ENCODE results near the gene HACL1. TPM values are rescaled to one million over a fixed set of nuclear protein-coding genes. Genes with fewer than 3 reads are reported as not detected.

HACL1 gene
- polyA plus RNA-seq, 1 of the 3 experiments (the other 2 are of a cell fraction) = 15.1 TPM

- TF ChIP-seq, protein P1, sequence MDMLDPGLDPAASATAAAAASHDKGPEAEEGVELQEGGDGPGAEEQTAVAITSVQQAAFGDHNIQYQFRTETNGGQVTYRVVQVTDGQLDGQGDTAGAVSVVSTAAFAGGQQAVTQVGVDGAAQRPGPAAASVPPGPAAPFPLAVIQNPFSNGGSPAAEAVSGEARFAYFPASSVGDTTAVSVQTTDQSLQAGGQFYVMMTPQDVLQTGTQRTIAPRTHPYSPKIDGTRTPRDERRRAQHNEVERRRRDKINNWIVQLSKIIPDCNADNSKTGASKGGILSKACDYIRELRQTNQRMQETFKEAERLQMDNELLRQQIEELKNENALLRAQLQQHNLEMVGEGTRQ (IDR thresholded peaks at IDR 0.05; ENCODE audit: borderline replicate concordance, low read depth, low read length) = no peak
- TF ChIP-seq FOSL2 (IDR thresholded peaks at IDR 0.05; ENCODE audit: borderline replicate concordance, low read depth) (peak; percentile 71; the same call in 1 of the 2 replicates), TEAD4 (IDR thresholded peaks at IDR 0.05; ENCODE audit: borderline replicate concordance, insufficient read depth) (peak; percentile 94), GATA2 (CRISPR knock-in tag; IDR thresholded peaks at IDR 0.05) (no peak), TCF12 (IDR thresholded peaks at IDR 0.05) (peak; percentile 92), CTCF (IDR thresholded peaks at IDR 0.05) (no peak), RXRA (IDR thresholded peaks at IDR 0.05; ENCODE audit: borderline replicate concordance, low read depth) (peak; percentile 84), SIN3A (IDR thresholded peaks at IDR 0.05; ENCODE audit: borderline replicate concordance, low read depth, low read length) (no peak)
- TF ChIP-seq, protein P2, sequence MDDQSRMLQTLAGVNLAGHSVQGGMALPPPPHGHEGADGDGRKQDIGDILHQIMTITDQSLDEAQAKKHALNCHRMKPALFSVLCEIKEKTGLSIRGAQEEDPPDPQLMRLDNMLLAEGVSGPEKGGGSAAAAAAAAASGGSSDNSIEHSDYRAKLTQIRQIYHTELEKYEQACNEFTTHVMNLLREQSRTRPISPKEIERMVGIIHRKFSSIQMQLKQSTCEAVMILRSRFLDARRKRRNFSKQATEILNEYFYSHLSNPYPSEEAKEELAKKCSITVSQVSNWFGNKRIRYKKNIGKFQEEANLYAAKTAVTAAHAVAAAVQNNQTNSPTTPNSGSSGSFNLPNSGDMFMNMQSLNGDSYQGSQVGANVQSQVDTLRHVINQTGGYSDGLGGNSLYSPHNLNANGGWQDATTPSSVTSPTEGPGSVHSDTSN (IDR thresholded peaks at IDR 0.05) = peak; percentile 90
- TF ChIP-seq, protein P3, sequence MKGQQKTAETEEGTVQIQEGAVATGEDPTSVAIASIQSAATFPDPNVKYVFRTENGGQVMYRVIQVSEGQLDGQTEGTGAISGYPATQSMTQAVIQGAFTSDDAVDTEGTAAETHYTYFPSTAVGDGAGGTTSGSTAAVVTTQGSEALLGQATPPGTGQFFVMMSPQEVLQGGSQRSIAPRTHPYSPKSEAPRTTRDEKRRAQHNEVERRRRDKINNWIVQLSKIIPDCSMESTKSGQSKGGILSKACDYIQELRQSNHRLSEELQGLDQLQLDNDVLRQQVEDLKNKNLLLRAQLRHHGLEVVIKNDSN (IDR thresholded peaks at IDR 0.05; ENCODE audit: borderline replicate concordance, low read depth) = no peak
Measured at GRCh38 chr3:15638891-15639262, 37.5 kb upstream of the HACL1 start (continued).

- H2AFZ ChIP-seq (ENCODE audit: low read depth) = no peak overlapping the region
- H3K27ac ChIP-seq (ENCODE audit: low read depth in 2 of 2, low read length in 1 of 2) = peak overlapping the region; percentile 64 to 99; a peak in 3 of 4 replicates
- no peaks in the 10 kb centered on the region for H3K9me2 ChIP-seq
- WGBS (ENCODE audit: low lambda C conversion rate) = 85% methylated on average over 6 of the region's 6 CpGs
- DNase-seq = no peak
- peaks cover 35 to 36% of the 10 kb centered on the region in 2 experiments for H3K4me1 ChIP-seq (ENCODE audit: control insufficient read depth in 1 of 2, insufficient read depth in 2 of 2, low read depth in 1 of 2, low read length in 1 of 2)
- POLR2A ChIA-PET = no interaction called here
- H3F3A ChIP-seq (replicated peaks; ENCODE audit: insufficient read depth) = peaks cover 66% of the 10 kb centered on the region
- CTCF ChIA-PET = interaction anchor here (1.4 kb wide), 1 partner anchor 609 kb away, joined by 3 read pairs; no protein-coding TSS in a partner anchor
- H3K4me2 ChIP-seq = 0 out of 2 replicates have a peak overlapping the region, but pooled peaks have one; percentile 6
- H3K9me3 ChIP-seq = no peaks in the 10 kb centered on the region
- H3K9ac ChIP-seq = peak overlapping the region; percentile 10; the same call in 1 of the 2 replicates
- no peak overlapping the region for H3K4me3 ChIP-seq (ENCODE audit: low read depth in 2 of 2, low read length in 1 of 2)
- peaks cover 5% of the 10 kb centered on the region; the same call in 1 of the 2 replicates for H3K79me2 ChIP-seq (ENCODE audit: insufficient read depth)
- no peaks in the 10 kb centered on the region for H3K36me3 ChIP-seq (replicated peaks in 1 of 2; ENCODE audit: control insufficient read depth in 1 of 2, insufficient read depth in 2 of 2, low read length in 1 of 2)
- H3K27me3 ChIP-seq (ENCODE audit: insufficient read depth) = no peaks in the 10 kb centered on the region
- no peaks in the 10 kb centered on the region for H4K20me1 ChIP-seq (ENCODE audit: insufficient read depth)
- TF ChIP-seq GABPA (IDR thresholded peaks at IDR 0.05; ENCODE audit: low read depth) = no peak
- TF ChIP-seq REST (IDR thresholded peaks at IDR 0.05; ENCODE audit: low read depth, low read length) = no peak
- TF ChIP-seq TCF12 (IDR thresholded peaks at IDR 0.05) = no peak
- TF ChIP-seq RXRA (IDR thresholded peaks at IDR 0.05; ENCODE audit: borderline replicate concordance, low read depth) = no peak
- no peak for TF ChIP-seq MEF2A (IDR thresholded peaks at IDR 0.05; ENCODE audit: borderline replicate concordance, low read depth)
- no peak for TF ChIP-seq FOXM1 (IDR thresholded peaks at IDR 0.05; ENCODE audit: low read depth)
- TF ChIP-seq, protein P3 (IDR thresholded peaks at IDR 0.05; ENCODE audit: borderline replicate concordance, low read depth) = no peak
- no peak for TF ChIP-seq TAF1 (IDR thresholded peaks at IDR 0.05; ENCODE audit: borderline replicate concordance, low read depth, low read length)
- TF ChIP-seq, protein P4, sequence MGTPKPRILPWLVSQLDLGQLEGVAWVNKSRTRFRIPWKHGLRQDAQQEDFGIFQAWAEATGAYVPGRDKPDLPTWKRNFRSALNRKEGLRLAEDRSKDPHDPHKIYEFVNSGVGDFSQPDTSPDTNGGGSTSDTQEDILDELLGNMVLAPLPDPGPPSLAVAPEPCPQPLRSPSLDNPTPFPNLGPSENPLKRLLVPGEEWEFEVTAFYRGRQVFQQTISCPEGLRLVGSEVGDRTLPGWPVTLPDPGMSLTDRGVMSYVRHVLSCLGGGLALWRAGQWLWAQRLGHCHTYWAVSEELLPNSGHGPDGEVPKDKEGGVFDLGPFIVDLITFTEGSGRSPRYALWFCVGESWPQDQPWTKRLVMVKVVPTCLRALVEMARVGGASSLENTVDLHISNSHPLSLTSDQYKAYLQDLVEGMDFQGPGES (IDR thresholded peaks at IDR 0.05; ENCODE audit: low read depth, low read length) = no peak
- TF ChIP-seq, protein P1 (IDR thresholded peaks at IDR 0.05; ENCODE audit: borderline replicate concordance, low read depth, low read length) = no peak
Measured at GRCh38 chr3:15638193-15638890, 37.0 kb upstream of the HACL1 start.
